Neural cell (in vitro differentiated cells): ENCODE measurements around the gene CPSF3. TPM values are rescaled to one million over a fixed set of nuclear protein-coding genes. Genes with fewer than 3 reads are reported as not detected.
"Not testable (repeated sequence)": the region's sequence is repeated elsewhere in the genome, so short reads cannot be mapped to it uniquely, and the experiment has no call there.

Experiments used
- H2AFZ ChIP-seq: fragments of 200-600, 300-800 bp; sonication (generic), shearing (Covaris generic); 2 replicates; pipeline ENCODE4 v1.6.0; 2014; ENCODE audit warnings: low read depth, mild to moderate bottlenecking, antibody characterized with exemption, low read length, moderate library complexity
- H3F3A ChIP-seq: fragments of 200-600 bp; shearing (Covaris generic); 2 replicates; pipeline ENCODE4 v1.6.1; 2016; ENCODE audit warnings: mild to moderate bottlenecking, moderate library complexity, mixed read lengths, antibody characterized with exemption, low read length; ENCODE audit not compliant: insufficient read depth, poor library complexity, severe bottlenecking
- H3K27ac ChIP-seq: fragments of 200-600, 300-800 bp; sonication (generic), shearing (Covaris generic); 2 replicates; pipeline ENCODE4 v1.5.1; 2014; ENCODE audit warnings: mild to moderate bottlenecking, low read length, moderate library complexity
- H3K27me3 ChIP-seq: fragments of 300-800, 200-600 bp; sonication (generic), shearing (Covaris generic); 2 replicates; pipeline ENCODE4 v1.6.0; 2014; ENCODE audit warnings: mild to moderate bottlenecking, low read depth, low read length, moderate library complexity; ENCODE audit not compliant: insufficient read depth
- H3K36me3 ChIP-seq: fragments of 300-800, 200-600 bp; sonication (generic), shearing (Covaris generic); 2 replicates; pipeline ENCODE4 v1.5.1; 2014; ENCODE audit warnings: mild to moderate bottlenecking, antibody characterized with exemption, low read length, moderate library complexity; ENCODE audit not compliant: insufficient read depth
- H3K4me2 ChIP-seq: fragments of 300-800, 200-600 bp; sonication (generic), shearing (Covaris generic); 2 replicates; pipeline ENCODE4 v1.6.0; 2014; ENCODE audit warnings: mild to moderate bottlenecking, low read length
- H3K4me3 ChIP-seq: fragments of 300-800, 200-600 bp; sonication (generic), shearing (Covaris generic); 2 replicates; pipeline ENCODE4 v1.5.1; 2014; ENCODE audit warnings: mild to moderate bottlenecking, low read length, moderate library complexity
- H3K79me2 ChIP-seq: fragments of 200-600 bp; shearing (Covaris generic); replicated peaks from 2 replicates; pipeline ENCODE4 v1.6.0; 2014; ENCODE audit warnings: mild to moderate bottlenecking, low read length, moderate library complexity; ENCODE audit not compliant: insufficient read depth
- H3K9ac ChIP-seq: fragments of 300-800, 200-600 bp; sonication (generic), shearing (Covaris generic); 2 replicates; pipeline ENCODE4 v1.6.1; 2016; ENCODE audit warnings: mild to moderate bottlenecking, low read length, mixed read lengths
- H3K9me2 ChIP-seq: fragments of 200-600 bp; shearing (Covaris generic); 2 replicates; pipeline ENCODE4 v1.6.1; 2016; ENCODE audit warnings: mild to moderate bottlenecking, low read length, mixed read lengths; ENCODE audit not compliant: insufficient read depth
- H3K9me3 ChIP-seq: fragments of 200-600, 300-800 bp; sonication (generic), shearing (Covaris generic); 2 replicates; pipeline ENCODE4 v1.6.1; 2016; ENCODE audit warnings: mild to moderate bottlenecking, mixed run types, low read length, moderate library complexity, mixed read lengths
- H4K20me1 ChIP-seq: fragments of 200-600 bp; shearing (Covaris generic); 2 replicates; pipeline ENCODE4 v1.6.1; 2016; ENCODE audit warnings: mild to moderate bottlenecking, mixed run types; ENCODE audit not compliant: insufficient read depth
- CTCF ChIP-seq: fragments of 450-650 bp; IDR thresholded peaks from 2 replicates; pipeline ENCODE4 v1.5.1; 2014; ENCODE audit warnings: antibody characterized with exemption, mild to moderate bottlenecking, moderate library complexity; ENCODE audit not compliant: poor library complexity, severe bottlenecking
- EP300 ChIP-seq: fragments of 450-650 bp; conservative IDR thresholded peaks from 2 replicates; pipeline ENCODE4 v1.6.1; 2014; ENCODE audit warnings: antibody characterized with exemption, mild to moderate bottlenecking, moderate library complexity; ENCODE audit not compliant: poor library complexity, severe bottlenecking
- EZH2 ChIP-seq: fragments of 200-600, 300-800 bp; shearing (Covaris generic), sonication (generic); IDR thresholded peaks from 2 replicates; pipeline ENCODE4 v1.6.1; 2014; ENCODE audit warnings: antibody characterized with exemption, low read length, borderline replicate concordance, mild to moderate bottlenecking; ENCODE audit not compliant: insufficient read depth, poor library complexity, severe bottlenecking
- MXI1 ChIP-seq: fragments of 450-650 bp; conservative IDR thresholded peaks from 2 replicates; pipeline ENCODE4 v1.6.1; 2014; ENCODE audit warnings: antibody characterized with exemption, mild to moderate bottlenecking; ENCODE audit not compliant: poor library complexity, severe bottlenecking
- POLR2AphosphoS5 ChIP-seq: IDR thresholded peaks from 2 replicates; pipeline ENCODE4 v1.6.1; 2012
- RAD21 ChIP-seq: fragments of 450-650 bp; conservative IDR thresholded peaks from 2 replicates; pipeline ENCODE4 v1.6.1; 2014; ENCODE audit warnings: antibody characterized with exemption, mild to moderate bottlenecking, moderate library complexity
- REST ChIP-seq: IDR thresholded peaks from 2 replicates; pipeline ENCODE4 v1.6.1; 2012; ENCODE audit warnings: borderline replicate concordance
- SMC3 ChIP-seq: fragments of 450-650 bp; conservative IDR thresholded peaks from 2 replicates; pipeline ENCODE4 v1.6.1; 2014; ENCODE audit warnings: antibody characterized with exemption, mild to moderate bottlenecking, moderate library complexity; ENCODE audit not compliant: poor library complexity
- TAF1 ChIP-seq: IDR thresholded peaks from 2 replicates; pipeline ENCODE4 v1.6.1; 2012; ENCODE audit warnings: low read depth
- polyA plus RNA-seq: library from polyadenylated mRNA; depleted of rRNA; stranded (reverse); fragments of >200 nt; gene quantifications from 2 replicates; pipeline ENCODE4 v1.2.3, GENCODE V29; 2014

Gene CPSF3
- polyA plus RNA-seq, 1 donor from 2014 or later, result 56.0 TPM

GRCh38 chr2:9498210-9498609, 74.8 kb downstream of the CPSF3 start:
- H3K9ac ChIP-seq, result no peak overlapping the region
- H3K36me3 ChIP-seq, result peaks cover 3% of the 10 kb centered on the region
- H3K9me3 ChIP-seq, result no peaks in the 10 kb centered on the region
- no peaks in the 10 kb centered on the region for H3K79me2 ChIP-seq
- H3K9me2 ChIP-seq, result no peaks in the 10 kb centered on the region
- no peak overlapping the region for H3K4me2 ChIP-seq
- no peaks in the 10 kb centered on the region for H4K20me1 ChIP-seq
- no peaks in the 10 kb centered on the region for H3F3A ChIP-seq
- H3K27me3 ChIP-seq, result no peaks in the 10 kb centered on the region
- H2AFZ ChIP-seq, result no peak overlapping the region
- TF ChIP-seq REST (no peak), RAD21 (no peak)
- H3K27ac ChIP-seq, result no peak overlapping the region
- H3K4me3 ChIP-seq, result no peak overlapping the region

- Histone ChIP-seq H3K79me2 (no peaks in the 10 kb centered on the region), H4K20me1 (no peaks in the 10 kb centered on the region), H3K9ac (no peak overlapping the region), H2AFZ (no peak overlapping the region), H3K4me2 (no peak overlapping the region), H3K4me3 (no peak overlapping the region), H3K27me3 (no peaks in the 10 kb centered on the region), H3K9me3 (no peaks in the 10 kb centered on the region), H3K9me2 (no peaks in the 10 kb centered on the region), H3F3A (no peaks in the 10 kb centered on the region), H3K27ac (no peak overlapping the region), H3K36me3 (no peaks in the 10 kb centered on the region)
- TF ChIP-seq TAF1, result no peak
- TF ChIP-seq SMC3, result no peak
- TF ChIP-seq CTCF, result no peak
- TF ChIP-seq POLR2AphosphoS5, result no peak
- TF ChIP-seq EZH2, result no peak
- TF ChIP-seq EP300, result no peak
- no peak for TF ChIP-seq REST
- no peak for TF ChIP-seq MXI1
- TF ChIP-seq RAD21, result no peak
Observed at GRCh38 chr2:9508931-9509330, 85.5 kb downstream of the CPSF3 start.

GRCh38 chr2:9513946-9514345, 90.5 kb downstream of the CPSF3 start:
- not testable (repeated sequence) for H3K9me2 ChIP-seq, H3K4me3 ChIP-seq, H3K79me2 ChIP-seq, H3K9ac ChIP-seq, H3F3A ChIP-seq, H3K27ac ChIP-seq, H3K4me2 ChIP-seq, H3K36me3 ChIP-seq, H2AFZ ChIP-seq, H4K20me1 ChIP-seq, H3K27me3 ChIP-seq, H3K9me3 ChIP-seq
